Peyer's patch (tissue), 4 donors: Measurements from ENCODE around the gene CASZ1. TPM values are rescaled to one million over a fixed set of nuclear protein-coding genes. Genes with fewer than 3 reads are reported as not detected.

Experiments used
- DNase-seq, 3 donors: peaks; one replicate each; pipeline ENCODE4 v3.0.0-alpha.2; 2017 to 2019
- H3K27ac ChIP-seq, 4 donors: fragments of 200-600 bp; sonication (generic); one replicate each; pipeline ENCODE4 v1.5.1; 2016 to 2019
- H3K27me3 ChIP-seq, 2 donors: fragments of 200-600 bp; sonication (generic); one replicate each; pipeline ENCODE4 v1.5.1; 2019
- H3K36me3 ChIP-seq, 3 donors: fragments of 200-600 bp; sonication (generic); one replicate each; pipeline ENCODE4 v1.5.1; 2016 to 2019
- H3K4me1 ChIP-seq, 4 donors: fragments of 200-600 bp; sonication (generic); one replicate each; pipeline ENCODE4 v1.5.1; 2016 to 2019
- H3K4me3 ChIP-seq, 4 donors: fragments of 200-600 bp; sonication (generic); 1 replicate in 3 of 4; 2 replicates in 1 of 4; pipeline ENCODE4 v1.5.1; 2016 to 2019; ENCODE audit warnings: mild to moderate bottlenecking in 1 of 4
- H3K9me3 ChIP-seq, 4 donors: fragments of 200-600 bp; sonication (generic); one replicate each; pipeline ENCODE4 v1.5.1; 2016 to 2019; ENCODE audit warnings: mild to moderate bottlenecking in 1 of 4
- POLR2A ChIP-seq, 2 donors: fragments of 450-650 bp; IDR thresholded peaks; one replicate each; pipeline ENCODE4 v1.5.1; 2017; ENCODE audit warnings: antibody characterized with exemption in 2 of 2, mild to moderate bottlenecking in 2 of 2, moderate library complexity in 2 of 2
- total RNA-seq, 4 donors: library from RNA; depleted of rRNA; stranded (reverse); fragments of >200 nt; gene quantifications; one replicate each; pipeline ENCODE4 v1.1.0, GENCODE V29; 2016
- TF ChIP-seq, protein P1 (sequence below), 6 experiments: fragments of 450-650 bp in 4 of 6; fragments of 200-600 bp in 2 of 6; sonication (generic) in 1 of 6; IDR thresholded peaks; one replicate each; pipeline ENCODE4 v1.5.1; 2017 to 2019; ENCODE audit warnings: antibody characterized with exemption in 6 of 6, mild to moderate bottlenecking in 3 of 6, moderate library complexity in 1 of 6

Gene CASZ1
- total RNA-seq, 4 donors from 2014 or later = 87.5 to 165 (median 137) TPM

DNA sequence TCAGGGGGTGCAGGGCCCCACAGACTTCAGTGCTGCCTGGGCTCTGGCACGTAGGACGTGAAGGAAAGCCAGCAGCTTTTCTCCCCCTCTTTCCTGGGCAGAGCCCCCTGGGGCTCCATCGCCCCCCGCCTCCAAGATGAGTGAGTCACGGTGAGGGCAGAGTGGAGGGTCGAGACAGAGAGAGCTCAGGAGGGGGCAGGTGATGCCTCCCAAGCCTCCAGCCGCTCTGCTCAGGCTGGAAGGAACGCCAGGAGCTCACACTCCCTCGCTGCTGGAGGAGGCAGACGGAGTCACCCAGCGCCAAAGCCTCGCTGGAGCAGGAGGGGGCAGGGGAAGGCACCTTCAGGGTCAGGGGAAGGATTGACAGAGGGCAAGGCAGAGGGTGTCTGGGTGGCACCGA lies 119.5 kb downstream of the CASZ1 start:
- no peak for DNase-seq
- Histone ChIP-seq H3K4me1 (peaks cover 0 to 86% (median 6%) of the 10 kb centered on the region in 4 donors), H3K27me3 (no peaks in the 10 kb centered on the region), H3K4me3 (peak overlapping the region in 1 of 4 donors; percentile 25), H3K27ac (peak overlapping the region in 3 of 4 donors; percentile 49 to 83 (median 81)), H3K36me3 (peaks cover 0 to 5% (median 0%) of the 10 kb centered on the region in 3 donors), H3K9me3 (no peaks in the 10 kb centered on the region)
- TF ChIP-seq POLR2A (IDR thresholded peaks at IDR 0.05) = no peak
- TF ChIP-seq, protein P1, sequence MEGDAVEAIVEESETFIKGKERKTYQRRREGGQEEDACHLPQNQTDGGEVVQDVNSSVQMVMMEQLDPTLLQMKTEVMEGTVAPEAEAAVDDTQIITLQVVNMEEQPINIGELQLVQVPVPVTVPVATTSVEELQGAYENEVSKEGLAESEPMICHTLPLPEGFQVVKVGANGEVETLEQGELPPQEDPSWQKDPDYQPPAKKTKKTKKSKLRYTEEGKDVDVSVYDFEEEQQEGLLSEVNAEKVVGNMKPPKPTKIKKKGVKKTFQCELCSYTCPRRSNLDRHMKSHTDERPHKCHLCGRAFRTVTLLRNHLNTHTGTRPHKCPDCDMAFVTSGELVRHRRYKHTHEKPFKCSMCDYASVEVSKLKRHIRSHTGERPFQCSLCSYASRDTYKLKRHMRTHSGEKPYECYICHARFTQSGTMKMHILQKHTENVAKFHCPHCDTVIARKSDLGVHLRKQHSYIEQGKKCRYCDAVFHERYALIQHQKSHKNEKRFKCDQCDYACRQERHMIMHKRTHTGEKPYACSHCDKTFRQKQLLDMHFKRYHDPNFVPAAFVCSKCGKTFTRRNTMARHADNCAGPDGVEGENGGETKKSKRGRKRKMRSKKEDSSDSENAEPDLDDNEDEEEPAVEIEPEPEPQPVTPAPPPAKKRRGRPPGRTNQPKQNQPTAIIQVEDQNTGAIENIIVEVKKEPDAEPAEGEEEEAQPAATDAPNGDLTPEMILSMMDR (IDR thresholded peaks at IDR 0.05) = no peak

DNA sequence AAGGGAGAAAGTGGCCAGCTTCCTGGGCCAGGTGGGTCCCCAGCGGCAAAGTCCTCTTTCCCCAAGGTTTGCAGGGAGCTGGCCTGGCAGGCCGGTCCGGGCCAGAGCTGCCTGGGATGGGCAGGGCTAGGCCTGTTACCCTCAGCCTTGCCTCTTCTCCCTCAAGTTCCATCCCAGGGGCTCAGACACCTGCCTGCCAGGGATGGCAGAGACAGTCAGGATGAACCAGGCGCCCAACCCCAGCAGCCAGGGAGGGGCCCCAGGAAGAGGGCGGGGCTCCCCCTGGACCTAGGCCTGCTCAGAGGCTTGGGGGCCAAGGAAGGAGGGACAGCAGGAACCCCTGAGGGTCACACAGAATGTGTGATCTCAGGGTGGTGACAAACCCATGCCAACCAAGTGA lies 120.6 kb downstream of the CASZ1 start:
- DNase-seq = peak in 1 of 3 donors; percentile 63

DNA sequence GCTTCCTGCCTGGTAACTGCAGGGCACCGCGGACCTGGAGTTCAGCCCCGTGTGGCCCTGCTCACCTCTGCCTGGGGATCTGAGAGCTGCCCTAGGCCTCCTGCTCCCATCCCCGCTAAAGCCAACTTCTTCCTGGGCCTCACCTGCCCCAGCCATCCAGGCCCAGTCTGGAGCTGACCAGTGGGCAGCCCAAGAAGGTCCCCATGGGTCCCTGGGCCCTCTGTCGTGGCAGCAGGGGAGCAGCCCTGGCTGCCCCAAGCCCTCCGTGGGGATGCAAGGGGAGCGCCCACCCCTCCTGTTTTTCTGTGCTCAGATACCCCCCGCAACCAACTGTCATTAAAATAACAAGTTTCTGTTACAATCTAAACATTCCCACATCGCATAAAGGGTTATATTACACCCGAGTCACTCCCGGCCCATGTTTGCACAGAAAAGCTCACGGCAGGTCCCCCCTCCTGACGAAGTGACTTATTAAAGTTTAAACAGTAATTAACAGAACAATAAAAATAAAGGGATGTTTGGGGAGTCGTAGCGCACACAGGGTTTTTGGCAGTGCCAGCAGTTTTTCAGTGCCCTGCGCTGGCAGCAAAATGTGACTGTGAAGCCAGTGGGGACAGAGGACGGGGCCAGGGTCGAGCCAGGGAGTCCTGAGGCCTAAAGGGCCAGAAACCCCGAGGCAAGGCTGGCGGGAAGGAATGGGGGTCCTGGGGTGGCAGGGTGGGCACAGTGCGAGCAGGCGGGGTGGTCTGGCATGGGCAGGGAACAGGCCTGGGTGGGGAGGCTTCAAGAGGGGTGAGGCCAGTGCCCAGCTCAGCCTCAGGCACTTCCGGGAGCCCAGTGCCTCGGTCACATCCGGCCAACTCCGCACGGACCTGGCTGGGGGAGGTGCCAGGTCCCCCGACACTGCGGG lies 121.5 kb downstream of the CASZ1 start:
- H3K4me3 ChIP-seq = peak overlapping the region in 2 of 4 donors; percentile 17 to 25
- peak in 1 of 3 donors; percentile 59 for DNase-seq
- peaks cover 0 to 85% (median 4%) of the 10 kb centered on the region in 4 donors for H3K4me1 ChIP-seq
- TF ChIP-seq, protein P1 (IDR thresholded peaks at IDR 0.05) = no peak
- TF ChIP-seq POLR2A (IDR thresholded peaks at IDR 0.05) = no peak
- no peaks in the 10 kb centered on the region for H3K27me3 ChIP-seq
- H3K27ac ChIP-seq = peak overlapping the region; percentile 10 to 83 (median 65)
- no peaks in the 10 kb centered on the region for H3K9me3 ChIP-seq
- peaks cover 0 to 5% (median 0%) of the 10 kb centered on the region in 3 donors for H3K36me3 ChIP-seq

More for the DNA sequence above, 120.6 kb downstream of the CASZ1 start:
- H3K27ac ChIP-seq = peak overlapping the region in 3 of 4 donors; percentile 49 to 83 (median 81)
- no peaks in the 10 kb centered on the region for H3K27me3 ChIP-seq
- TF ChIP-seq, protein P1 (IDR thresholded peaks at IDR 0.05) = no peak
- TF ChIP-seq POLR2A (IDR thresholded peaks at IDR 0.05) = no peak
- H3K4me1 ChIP-seq = peaks cover 0 to 86% (median 6%) of the 10 kb centered on the region in 4 donors
- H3K36me3 ChIP-seq = peaks cover 0 to 5% (median 0%) of the 10 kb centered on the region in 3 donors
- peak overlapping the region in 2 of 4 donors; percentile 17 to 25 for H3K4me3 ChIP-seq
- H3K9me3 ChIP-seq = no peaks in the 10 kb centered on the region

DNA sequence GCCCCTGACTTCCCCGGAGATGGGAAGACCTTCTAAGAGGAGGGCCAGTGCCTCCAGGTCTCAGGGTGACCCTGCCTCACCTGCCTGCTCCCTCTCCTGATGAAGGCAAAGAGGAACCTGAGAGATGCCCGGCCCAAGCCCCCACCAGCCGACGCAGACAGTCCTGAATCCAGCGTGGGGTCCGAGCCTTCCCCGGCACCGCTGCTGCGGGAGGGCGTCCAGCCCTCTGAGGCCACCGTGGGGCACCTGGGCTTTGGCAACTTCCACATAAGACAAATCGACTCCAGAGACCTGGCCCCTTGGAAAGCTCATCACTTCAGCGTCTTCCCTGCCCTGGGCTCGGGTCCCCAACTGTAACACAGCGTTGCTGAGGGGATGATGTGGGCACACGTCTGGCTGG lies 122.2 kb downstream of the CASZ1 start:
- peaks cover 0 to 85% (median 4%) of the 10 kb centered on the region in 4 donors for H3K4me1 ChIP-seq
- no peaks in the 10 kb centered on the region for H3K9me3 ChIP-seq
- DNase-seq = no peak
- no peak for TF ChIP-seq POLR2A (IDR thresholded peaks at IDR 0.05)
- TF ChIP-seq, protein P1 (IDR thresholded peaks at IDR 0.05) = no peak
- H3K27ac ChIP-seq = peak overlapping the region in 2 of 4 donors; percentile 81 to 83
- no peak overlapping the region for H3K4me3 ChIP-seq
- H3K27me3 ChIP-seq = no peaks in the 10 kb centered on the region
- H3K36me3 ChIP-seq = peaks cover 0 to 5% (median 0%) of the 10 kb centered on the region in 3 donors

DNA sequence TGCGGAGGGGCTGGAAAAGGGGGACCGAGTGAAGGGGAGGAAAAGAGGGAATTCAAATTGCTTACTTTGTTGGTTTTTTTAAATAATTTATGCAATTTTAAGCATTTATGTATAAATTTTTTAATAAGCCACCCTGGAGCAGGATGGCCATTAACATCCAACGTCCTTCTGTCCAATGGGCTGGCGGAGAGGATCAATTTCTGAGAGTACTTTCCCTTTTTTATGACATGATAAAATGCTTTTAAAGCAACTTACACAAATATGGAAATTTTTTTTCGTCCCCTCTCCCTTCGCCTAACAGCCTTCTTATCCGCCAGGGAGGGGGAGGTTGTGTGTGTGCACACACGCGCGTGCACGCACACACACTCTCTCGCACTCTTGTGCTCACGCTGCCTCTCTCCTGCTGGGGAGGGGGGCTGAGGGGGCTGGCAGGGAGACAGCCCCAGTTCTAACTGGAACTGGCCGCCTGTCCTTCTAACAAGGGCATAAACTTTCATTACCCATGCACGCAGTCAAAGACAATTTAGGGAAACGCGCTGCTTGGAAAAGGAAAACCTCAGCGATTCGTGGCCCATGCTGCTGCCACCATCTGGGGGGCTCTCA lies 123.2 kb downstream of the CASZ1 start:
- H3K27ac ChIP-seq = peak overlapping the region in 1 of 4 donors; percentile 81
- H3K4me1 ChIP-seq = peaks cover 0 to 84% (median 4%) of the 10 kb centered on the region in 4 donors
- TF ChIP-seq, protein P1 (IDR thresholded peaks at IDR 0.05) = no peak
- no peak for TF ChIP-seq POLR2A (IDR thresholded peaks at IDR 0.05)
- no peak for DNase-seq
- H3K36me3 ChIP-seq = peaks cover 0 to 5% (median 0%) of the 10 kb centered on the region in 3 donors
- H3K27me3 ChIP-seq = no peaks in the 10 kb centered on the region
- H3K9me3 ChIP-seq = no peaks in the 10 kb centered on the region
- H3K4me3 ChIP-seq = no peak overlapping the region
